H1 (cell line): ENCODE measurements around the gene OR6K2. TPM values are rescaled to one million over a fixed set of nuclear protein-coding genes. Genes with fewer than 3 reads are reported as not detected.

ENCODE experiments used
- ATF3 ChIP-seq: IDR thresholded peaks from 2 replicates; pipeline ENCODE4 v1.6.1; 2011; ENCODE audit warnings: low read depth, mild to moderate bottlenecking, low read length; ENCODE audit not compliant: insufficient read depth
- BRCA1 ChIP-seq: IDR thresholded peaks from 2 replicates; pipeline ENCODE4 v1.6.1; 2012; ENCODE audit warnings: low read depth, low read length, improper control_type of control experiment
- USF2 ChIP-seq: IDR thresholded peaks from 2 replicates; pipeline ENCODE4 v1.6.1; 2011; ENCODE audit warnings: low read length, improper control_type of control experiment
- polyA plus RNA-seq, 7 experiments: library from polyadenylated mRNA; depleted of rRNA in 3 of 7; stranded (reverse) in 5 of 7; unstranded in 2 of 7; fragments of >200 nt in 5 of 7; fragments of 200-250 nt in 2 of 7; gene quantifications; 1 replicate in 5 of 7; 2 replicates in 1 of 7; 4 replicates in 1 of 7; pipeline versions ENCODE4 v1.2.1 to v1.2.3, GENCODE V29; 2011 to 2013; ENCODE audit warnings: missing spikeins in 2 of 7, mixed read lengths in 2 of 7
- total RNA-seq: library from RNA; stranded (reverse); fragmentation: NEBNext Ultra II Directional; extraction: Animal tissue kit (Norgen Biotek cat#: 25700); gene quantifications from 2 replicates; pipeline ENCODE4 v1.2.1, GENCODE V29; 2021

The OR6K2 gene
- total and polyA plus RNA-seq, 2 of the 8 experiments (the other 6 are each of a cell fraction or from before 2014, with no cell fraction given), result not detected

GRCh38 chr1:158735848-158736247 is 35.4 kb upstream of the OR6K2 start (continued):
- no peak for TF ChIP-seq ATF3
- no peak for TF ChIP-seq USF2
- TF ChIP-seq BRCA1, result no peak
